HG03025 (cell line): ENCODE data around the gene RNF141.

ENCODE experiments used
- ATAC-seq: cut with Tn5 transposase; IDR thresholded peaks from one replicate; pipeline ENCODE4 v1.9.1; 2021; ENCODE audit warnings: mild to moderate bottlenecking, moderate library complexity; ENCODE audit not compliant: unreplicated experiment, low FRiP score

Gene RNF141

GRCh38 chr11:10486161-10486840 is 54.7 kb downstream of the RNF141 start:
- no peak for ATAC-seq

GRCh38 chr11:10485646-10486045 is 55.3 kb downstream of the RNF141 start:
- no peak for ATAC-seq

GRCh38 chr11:10484461-10485180 is 56.4 kb downstream of the RNF141 start:
- no peak for ATAC-seq

- no peak for ATAC-seq
Observed at GRCh38 chr11:10483584-10483983, 57.4 kb downstream of the RNF141 start.

GRCh38 chr11:10483174-10483573 is 57.8 kb downstream of the RNF141 start:
- ATAC-seq, result no peak

- no peak for ATAC-seq
Observed at GRCh38 chr11:10481560-10482349, 59.2 kb downstream of the RNF141 start.

GRCh38 chr11:10480760-10481159 is 60.2 kb downstream of the RNF141 start:
- ATAC-seq, result no peak

GRCh38 chr11:10480026-10480425 is 61.0 kb downstream of the RNF141 start:
- ATAC-seq, result no peak

- ATAC-seq, result no peak
Observed at GRCh38 chr11:10478574-10479550, 62.1 kb downstream of the RNF141 start.

GRCh38 chr11:10478066-10478465 is 62.9 kb downstream of the RNF141 start:
- no peak for ATAC-seq

- ATAC-seq, result no peak
Observed at GRCh38 chr11:10477690-10478046, 63.3 kb downstream of the RNF141 start.

GRCh38 chr11:10476927-10477689 is 63.9 kb downstream of the RNF141 start:
- no peak for ATAC-seq

GRCh38 chr11:10476342-10476741 is 64.6 kb downstream of the RNF141 start:
- no peak for ATAC-seq

GRCh38 chr11:10474551-10474950 is 66.4 kb downstream of the RNF141 start:
- no peak for ATAC-seq

- ATAC-seq, result no peak
Observed at GRCh38 chr11:10473371-10473770, 67.6 kb downstream of the RNF141 start.

- no peak for ATAC-seq
Observed at GRCh38 chr11:10462746-10463300, 78.2 kb downstream of the RNF141 start.
